ENCODE data around the gene ZNF785.
A peak's percentile ranks its signal among the peaks of the same experiment; 100 is the strongest.
"Not testable (repeated sequence)": the region's sequence is repeated elsewhere in the genome, so short reads cannot be mapped to it uniquely, and the experiment has no call there.

The ZNF785 gene

DNA sequence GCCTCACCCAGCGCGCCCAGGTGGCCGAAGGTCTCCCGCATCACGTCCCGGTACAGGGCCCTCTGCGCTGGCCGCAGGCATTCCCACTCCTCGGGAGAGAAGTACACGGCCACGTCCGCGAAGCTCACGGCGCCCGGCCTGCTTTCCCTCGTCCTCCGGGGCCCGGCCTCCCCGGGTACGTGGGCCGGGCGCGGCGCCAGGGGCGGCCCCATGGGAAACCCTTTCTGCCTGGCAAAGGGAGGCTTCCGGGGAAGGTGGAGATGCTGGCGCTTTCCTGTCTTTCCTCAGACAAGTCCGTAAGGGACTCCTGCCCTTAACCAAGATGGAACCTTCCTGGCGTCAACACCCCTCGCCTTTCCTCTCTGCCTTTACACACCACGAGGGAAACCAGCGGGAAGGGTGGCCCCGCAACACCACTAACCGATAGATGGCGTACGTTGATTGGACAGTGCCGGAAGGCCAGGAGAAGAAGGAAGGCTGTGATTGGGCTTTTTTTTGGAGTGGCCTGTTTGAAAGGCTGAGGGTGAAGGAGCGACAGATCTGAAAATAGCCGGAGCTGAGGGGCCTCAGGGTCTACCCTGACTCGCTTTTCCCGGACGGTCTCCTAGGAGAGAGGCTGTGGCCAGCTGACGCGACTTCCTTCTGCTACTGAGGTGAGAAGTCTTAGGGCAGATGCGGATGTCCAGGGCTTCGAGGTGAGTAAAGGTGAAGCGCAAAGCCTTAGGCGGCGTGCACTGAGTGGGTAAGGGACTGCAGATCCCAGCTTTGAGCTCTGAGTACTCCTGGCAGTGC lies at the start of gene ZNF785:
Gene ZNF785 (minus strand): TSS at position 298 of the 792 bp plus-strand sequence. CDS start 86 bp downstream, at position 212.
- DNase-seq: peak; percentile 82 to 90

DNA sequence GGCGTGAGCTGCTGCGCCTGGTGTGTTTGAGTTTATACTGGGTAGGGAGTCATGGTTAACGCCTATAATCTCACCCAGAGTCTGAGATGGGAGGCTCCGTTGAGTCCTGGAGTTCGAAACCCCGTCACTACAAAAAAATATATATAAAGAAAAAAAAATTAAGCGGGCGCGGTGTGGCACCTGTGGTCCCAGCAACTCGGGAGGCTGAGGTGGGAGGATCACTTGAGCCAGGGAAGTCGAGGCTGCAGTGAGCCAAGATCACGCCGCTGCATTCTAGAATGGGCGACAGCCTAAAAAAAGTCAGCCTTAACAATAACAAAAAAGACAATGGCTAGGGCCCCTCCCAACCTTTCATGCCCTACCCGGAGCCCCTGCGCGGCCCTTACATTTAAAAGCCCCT lies 48.0 kb upstream of the ZNF785 start:
- DNase-seq: no peak

DNA sequence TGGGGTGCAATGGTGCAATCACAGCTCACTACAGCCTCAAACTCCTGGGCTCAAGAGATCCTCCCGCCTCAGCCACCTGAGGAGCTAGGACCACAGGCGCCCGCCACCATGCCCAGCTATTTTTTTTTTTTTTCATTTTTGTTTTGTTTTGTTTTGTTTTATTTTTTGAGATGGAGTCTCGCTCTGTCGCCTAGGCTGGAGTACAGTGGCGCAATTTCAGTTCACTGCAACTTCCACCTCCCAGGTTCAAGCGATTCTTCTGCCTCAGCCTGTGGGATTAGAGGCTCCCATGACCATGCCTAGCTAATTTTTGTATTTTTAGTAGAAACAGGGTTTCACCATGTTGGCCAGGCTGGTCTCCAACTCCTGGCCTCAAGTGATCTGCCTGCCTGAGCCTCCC lies 47.0 kb upstream of the ZNF785 start:
- DNase-seq: not testable (repeated sequence)

DNA sequence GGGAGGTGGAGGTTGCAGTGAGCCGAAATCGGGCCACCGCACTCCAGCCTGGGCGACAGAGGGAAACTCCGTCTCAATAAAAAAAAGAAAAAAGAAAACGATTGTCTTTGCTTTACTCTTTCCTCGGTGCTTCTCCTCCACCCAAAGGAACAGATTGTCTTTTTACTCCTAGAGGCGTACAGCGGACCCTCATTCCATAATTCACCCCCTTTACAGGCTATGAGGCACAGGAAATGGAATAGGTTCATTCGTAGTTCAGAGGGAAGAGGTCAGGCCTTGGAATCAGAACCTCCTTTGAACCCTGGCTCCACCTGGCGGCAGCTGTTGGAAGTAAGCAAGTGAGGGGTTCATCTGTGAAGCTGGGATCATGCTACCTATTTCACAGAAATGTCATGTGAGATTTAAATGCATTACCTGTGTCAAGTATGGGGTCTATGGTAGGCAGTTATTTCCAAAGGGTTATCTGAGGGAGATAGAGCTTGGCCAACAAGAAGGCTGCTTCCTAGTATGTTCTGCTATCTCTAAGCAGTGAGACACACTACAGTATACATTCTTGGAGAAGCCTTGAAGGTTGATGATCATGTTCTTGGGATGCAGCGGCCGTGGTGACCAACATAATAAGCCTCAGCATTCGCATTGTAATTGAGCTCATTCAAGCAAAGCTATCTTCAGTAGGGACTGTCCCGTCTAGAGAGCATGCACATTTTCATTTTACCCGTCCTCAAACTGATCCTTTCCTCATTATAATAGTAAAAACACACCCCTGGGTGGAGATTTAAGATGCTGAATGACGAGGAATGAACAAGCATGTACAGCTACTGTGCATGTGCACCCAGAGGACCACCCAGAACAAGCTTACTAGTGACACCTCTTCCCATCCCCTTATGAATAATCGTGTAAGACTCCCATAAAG lies 43.4 kb upstream of the ZNF785 start:
- peak; percentile 45 to 76 for DNase-seq

DNA sequence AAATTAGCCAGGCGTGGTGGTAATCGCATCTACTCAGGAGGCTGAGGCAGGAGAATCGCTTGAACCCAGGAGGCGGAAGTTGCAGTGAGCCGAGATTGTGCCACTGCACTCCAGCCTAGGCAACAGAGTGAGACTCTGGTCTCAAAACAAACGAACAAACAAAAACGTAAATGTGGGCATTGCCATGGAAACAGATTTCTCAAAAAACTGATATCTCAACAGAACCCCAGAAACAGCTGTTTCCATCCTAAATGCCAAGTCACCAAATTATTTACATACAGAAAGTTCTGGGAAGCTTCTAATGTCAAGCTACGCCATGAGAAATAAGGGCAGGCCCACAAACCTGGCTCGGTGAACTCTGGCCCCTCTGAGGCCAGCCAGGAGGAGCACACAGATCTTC lies 40.7 kb upstream of the ZNF785 start:
- DNase-seq: no peak

DNA sequence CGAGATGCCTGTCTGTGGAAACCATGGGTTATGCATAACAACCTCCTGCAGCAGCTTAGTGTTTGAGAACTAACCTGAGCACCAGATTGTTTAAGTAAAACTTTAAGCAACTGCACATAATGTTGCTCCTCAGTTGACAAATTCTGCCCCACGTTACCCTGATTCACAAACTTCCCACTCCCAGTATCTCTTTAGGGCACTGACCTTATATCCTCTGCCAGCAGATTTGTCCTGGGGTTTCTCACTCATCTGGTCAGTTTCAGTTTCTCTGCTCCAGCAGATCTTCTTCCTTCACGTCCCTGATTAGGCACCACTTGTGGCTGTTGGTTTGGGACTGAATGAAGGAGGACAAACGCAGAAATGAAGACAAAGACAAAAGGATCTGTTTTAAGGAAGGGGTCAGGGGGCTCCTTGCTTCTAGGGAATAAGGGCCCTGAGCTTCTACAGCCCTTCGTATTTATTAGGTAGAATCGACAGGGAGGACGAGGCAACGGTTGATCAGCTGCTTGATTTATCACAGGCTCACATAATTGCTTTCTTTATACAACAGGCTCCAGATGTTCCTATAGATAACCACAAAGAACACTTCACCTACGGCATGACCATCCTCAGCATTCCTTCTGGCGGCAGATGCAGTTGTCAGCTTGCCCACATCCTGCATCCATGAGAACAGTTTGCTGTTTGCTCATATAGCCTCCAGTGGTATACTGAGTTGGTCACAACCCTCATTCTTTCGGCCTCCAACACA lies 38.2 kb upstream of the ZNF785 start:
- no peak for DNase-seq

DNA sequence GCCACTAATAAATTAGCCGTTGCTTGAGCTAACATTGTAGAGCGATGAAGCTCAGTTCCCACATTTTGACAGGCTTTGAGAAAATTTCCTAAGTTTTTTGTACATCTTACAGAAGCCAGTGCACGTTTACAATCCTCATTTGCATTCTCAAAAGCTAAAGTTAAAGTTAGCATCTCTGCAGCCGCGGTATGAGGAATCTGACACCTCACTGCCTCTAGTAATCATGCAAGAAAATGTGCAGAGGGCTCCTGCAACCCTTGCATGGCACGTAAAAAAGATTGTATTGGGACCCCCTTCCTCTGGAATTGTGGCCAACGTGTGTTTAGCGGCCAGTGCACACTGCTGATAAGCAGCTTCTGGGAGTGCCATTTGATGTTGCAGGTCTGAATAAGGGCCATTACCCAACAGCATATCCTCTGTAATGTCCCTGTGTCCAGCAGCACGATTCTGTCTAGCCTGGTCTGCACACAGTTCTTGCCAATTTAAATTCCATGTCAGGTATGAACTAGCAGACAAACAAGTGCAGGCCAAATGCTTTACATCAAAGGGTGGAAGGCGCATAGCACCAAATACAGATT lies 37.0 kb upstream of the ZNF785 start:
- DNase-seq: no peak

DNA sequence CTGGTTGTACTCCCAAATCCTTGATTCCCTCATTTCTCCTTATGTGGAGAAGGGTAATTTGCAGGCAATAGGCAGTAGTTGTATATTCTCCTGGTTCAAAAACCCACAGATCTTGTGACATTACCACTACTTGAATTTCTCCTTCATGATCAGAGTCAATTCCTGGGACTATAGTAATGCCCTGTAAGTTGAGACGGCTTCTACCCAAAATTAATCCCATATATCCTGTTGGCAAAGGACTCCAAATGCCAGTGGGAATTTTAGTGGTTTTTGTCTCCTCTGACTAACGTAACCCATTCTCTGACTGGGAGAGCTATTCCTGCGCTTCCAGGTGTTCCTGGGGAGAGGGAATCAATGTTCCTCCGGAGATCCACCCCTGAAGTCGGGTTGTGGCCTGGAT lies 36.3 kb upstream of the ZNF785 start:
- no peak for DNase-seq

DNA sequence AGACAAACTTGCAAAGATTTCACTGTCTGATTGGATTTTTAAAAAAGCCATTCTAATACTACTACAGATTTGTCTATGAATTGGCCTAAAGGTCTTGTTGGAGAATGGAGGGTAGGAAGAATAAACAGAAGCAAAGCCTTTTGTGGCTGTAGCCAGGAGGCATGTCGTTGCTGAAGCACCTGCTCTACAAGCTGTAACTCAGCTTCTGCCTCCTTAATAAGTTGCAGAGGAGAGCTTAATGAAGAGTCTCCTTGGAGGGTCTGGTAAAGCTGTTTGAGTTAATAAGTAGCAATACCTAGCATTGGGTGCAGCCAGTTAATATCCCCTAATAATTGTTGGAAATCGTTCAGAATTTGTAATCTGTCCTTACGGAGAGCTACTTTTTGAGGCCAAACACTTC lies 34.7 kb upstream of the ZNF785 start:
- no peak for DNase-seq

DNA sequence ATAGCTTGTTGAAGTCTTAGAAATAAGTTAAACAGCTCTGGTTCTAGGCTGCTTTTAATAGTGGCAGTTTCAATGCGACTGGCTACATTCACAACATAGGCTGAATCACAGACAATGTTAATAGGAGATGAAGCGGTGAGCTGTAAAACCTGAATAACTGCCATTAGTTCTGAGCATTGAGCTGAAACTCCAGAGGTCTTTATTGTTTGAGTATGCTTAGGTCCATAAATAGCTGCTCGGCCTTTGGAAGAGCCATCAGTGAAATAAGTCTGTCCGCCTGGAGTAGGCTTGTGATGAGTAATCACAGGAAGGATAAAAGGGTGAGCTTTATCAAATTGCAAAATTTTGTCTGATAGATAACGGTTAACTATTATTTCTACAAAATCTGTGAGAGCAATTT lies 34.1 kb upstream of the ZNF785 start:
- no peak for DNase-seq

DNA sequence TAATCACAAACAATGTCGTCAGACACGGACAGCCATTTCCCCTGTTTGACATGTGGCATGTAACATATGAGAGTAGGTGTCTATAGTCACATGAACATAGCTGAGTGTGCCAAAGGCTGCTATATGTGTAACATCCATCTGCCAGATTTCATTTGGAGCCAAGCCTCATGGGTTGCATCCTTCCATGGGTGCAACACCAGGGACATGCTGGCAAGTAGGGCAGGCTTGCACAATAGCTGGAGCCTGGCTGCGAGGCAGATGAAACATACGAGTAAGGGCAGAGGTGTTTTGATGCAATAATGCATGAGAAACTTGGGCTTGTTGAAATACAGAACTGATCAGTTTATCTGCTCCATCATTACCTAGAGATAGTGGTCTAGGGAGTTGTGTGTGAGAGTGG lies 33.7 kb upstream of the ZNF785 start:
- no peak for DNase-seq

DNA sequence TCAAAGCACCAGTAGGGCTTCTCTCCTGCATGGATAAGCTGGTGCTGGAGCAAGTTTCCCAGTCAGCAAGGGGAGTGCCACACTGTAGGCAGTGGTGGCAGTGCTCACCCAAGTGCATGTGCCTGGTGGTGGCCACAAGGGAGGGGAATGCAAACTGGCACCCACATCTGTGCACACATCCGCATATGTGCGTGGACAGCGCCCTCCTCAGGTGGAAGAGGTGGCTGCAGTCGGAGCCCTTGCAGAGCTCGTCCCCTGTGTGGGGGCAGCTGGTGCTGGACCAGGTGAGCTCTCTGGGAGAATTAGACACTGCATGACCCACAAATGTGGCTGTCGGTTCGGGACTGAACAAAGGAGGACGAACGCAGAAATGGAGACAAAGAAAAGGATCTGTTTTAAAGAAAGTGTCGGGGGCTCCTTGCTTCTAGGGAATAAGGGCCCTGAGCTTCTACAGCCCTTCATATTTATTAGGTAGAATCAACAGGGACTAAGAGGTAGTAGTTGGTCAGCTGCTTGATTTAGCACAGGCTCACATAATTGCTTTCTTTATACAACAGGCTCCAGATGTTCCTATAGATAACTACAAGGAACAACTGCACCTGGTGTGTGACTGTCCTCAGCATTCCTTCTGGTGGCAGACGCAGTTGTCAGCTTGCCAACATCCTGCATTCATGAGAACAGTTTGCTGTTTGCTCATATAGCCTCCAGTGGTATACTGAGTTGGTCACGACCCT lies 30.0 kb upstream of the ZNF785 start:
- peak; percentile 44 to 83 for DNase-seq

DNA sequence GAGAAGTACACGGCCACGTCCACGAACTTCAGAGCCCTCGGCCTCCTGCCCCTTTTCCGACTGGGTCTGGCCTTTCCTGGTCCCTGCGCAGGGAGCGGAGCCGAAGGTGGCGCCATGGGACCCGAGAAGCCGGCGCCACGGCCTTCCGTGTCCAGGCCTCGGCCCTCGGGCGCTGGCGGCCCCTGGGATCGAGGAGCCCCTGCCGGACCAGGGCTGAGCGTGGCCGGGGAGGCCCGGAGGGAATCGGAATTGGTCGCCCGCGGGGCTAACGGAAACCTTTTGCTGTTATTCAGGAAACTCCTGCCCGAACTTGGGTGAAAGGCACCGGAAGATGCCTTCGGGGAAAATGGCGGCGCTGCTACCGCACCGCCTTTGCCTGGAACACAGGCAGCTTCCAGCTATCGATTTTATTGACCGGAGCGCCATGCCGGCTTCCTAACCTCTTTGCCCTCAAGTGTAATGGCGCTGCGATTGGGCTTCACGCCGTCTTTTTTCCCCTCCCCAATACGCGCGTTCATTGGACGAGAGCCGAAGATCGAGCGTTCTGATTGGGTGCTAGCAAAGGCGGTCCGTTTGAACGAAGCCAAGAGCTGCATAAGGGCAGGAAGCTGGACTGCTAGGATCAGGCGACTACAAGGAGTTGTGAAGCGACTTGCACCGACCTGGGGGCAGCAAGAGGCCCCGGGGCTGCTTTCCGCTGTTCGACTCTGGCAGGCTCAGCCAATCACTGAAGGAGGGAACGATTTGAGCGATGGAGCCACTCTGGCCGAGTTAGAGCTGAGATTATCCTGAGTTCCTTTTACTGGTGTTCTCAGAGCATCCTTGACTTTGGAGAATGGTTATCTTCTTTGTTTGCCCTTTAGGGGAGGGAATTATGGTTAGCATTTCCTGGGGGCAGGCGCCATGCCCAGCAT lies 24.7 kb upstream of the ZNF785 start, which contains the start of gene ZNF689:
Gene ZNF689 (minus strand): TSS at position 464 of the 914 bp plus-strand sequence. CDS start 348 bp downstream, at position 116.
- peak; percentile 88 to 95 for DNase-seq

DNA sequence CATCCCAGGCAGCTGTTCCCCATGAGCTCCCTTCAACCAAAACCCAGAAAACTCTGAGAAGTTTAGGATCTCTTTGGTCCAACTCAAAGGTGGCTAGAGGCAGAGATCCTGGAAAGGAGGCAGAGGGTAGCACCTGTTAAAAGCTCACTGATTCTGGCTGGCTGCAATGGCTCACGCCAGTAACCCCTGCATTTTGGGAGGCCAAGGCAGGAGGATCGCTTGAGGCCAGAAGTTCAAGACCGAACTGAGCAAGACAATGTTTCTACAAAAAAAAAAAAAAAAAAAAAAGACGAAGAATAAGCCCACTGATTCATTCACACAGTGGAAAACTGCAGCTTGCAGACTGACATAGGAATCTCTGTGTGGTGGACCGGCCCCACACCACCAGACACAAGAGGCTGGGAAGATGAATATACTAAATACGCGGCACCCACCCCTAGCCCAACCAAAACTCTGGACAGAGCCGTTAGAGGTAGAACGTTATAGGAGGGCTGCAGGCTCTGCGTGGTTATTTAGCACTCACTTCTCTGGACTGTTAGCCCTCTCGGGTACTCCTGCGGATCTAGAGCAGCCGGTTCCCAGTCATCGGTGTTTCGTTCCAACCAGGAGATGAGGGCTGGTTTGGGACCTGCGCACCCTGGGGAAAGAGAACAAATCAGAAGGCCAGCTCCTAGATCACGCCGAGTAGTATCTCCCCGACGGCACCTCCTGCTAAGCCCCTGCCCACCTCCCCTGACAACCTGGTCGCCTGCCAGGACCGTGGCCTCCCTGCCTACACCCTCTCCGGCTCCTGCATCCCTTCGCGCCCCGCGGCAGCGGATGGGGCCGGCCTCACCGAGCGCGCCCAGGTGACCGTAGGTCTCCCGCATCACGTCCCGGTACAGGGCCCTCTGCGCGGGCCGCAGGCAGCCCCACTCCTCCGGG lies 23.8 kb upstream of the ZNF785 start:
- peak; percentile 17 to 37 for DNase-seq

DNA sequence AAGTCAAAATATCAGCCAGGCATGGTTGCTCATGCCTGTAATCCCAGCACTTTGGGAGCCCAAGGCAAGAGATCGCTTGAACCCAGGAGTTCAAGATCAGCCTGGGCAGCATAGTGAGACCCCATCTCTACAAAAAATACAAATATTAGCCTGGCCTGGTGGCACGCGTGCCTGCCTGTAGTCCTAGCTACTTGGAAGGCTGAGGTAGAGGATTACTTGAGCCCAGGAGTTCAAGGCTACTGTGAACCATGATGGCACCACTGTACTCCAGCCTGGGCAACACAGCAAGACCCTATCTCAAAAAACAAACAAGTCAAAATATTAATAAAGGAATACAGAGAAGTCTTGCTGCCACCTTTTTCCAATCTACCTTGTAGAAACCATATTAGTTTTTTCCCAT lies 20.5 kb upstream of the ZNF785 start:
- no peak for DNase-seq

DNA sequence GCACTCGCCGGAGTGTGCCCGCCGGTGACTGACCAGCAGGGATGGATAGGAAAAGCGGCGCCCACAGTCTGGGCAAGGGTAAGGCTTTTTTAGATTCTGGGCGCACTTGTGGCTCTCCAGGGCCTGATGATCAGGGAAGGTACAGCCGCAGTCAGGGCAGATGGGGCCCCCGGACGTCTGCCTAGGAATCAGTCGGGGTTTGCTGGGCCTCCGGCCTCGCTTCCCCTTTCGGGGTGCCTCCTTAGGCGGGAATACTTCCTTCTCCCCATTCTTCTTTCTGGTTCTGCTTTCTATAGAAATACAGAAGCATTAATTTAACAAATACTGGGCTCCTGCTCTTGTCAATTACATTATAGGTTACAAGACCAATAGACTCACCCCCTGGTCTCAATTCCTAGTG lies 19.7 kb upstream of the ZNF785 start:
- no peak for DNase-seq

DNA sequence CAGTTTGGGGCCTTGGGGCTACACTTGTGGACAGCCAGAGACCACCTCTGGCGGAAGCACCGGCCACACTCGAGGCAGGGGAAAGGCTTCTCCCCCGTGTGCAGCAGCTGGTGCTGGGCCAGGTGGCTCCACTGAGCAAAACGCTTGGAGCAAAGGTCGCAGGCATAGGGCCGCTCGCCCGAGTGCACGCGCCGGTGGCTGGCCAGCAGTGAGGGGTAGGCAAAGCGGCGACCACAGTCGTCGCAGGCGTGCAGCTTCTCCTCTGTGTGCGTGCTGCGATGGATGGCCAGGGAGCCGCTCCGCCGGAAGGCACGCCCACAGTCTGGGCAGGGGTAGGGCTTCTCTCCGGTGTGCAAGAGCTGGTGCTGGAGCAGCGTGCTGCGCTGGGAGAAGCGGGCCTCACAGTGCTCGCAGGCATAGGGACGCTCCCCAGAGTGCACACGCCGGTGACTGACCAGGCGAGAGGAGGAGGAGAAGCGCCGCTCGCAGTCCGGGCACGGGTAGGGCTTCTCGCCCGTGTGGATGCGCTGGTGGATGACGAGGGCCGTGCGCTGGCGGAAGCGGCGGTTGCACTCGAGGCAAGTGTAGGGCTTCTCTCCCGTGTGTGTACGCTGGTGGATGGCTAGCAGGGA lies 18.9 kb upstream of the ZNF785 start:
- DNase-seq: no peak

DNA sequence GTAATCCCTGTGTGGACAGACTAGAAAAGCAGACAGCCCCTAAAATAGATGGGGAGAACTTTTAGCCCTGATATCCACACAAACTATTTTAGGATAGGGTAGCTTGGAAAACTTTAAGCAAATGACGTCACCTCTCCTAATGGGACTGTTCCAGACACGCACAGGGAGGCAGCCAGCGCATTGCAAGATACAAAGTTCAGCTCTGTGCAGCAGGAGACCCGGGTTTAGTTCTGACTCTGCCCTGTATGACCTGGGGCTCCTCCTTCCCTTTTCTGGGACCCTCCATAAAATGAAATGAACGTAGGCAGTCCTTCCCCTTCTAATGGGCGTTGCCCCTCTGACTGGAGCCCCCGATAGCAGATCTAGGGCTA lies 18.4 kb upstream of the ZNF785 start:
- DNase-seq: no peak

DNA sequence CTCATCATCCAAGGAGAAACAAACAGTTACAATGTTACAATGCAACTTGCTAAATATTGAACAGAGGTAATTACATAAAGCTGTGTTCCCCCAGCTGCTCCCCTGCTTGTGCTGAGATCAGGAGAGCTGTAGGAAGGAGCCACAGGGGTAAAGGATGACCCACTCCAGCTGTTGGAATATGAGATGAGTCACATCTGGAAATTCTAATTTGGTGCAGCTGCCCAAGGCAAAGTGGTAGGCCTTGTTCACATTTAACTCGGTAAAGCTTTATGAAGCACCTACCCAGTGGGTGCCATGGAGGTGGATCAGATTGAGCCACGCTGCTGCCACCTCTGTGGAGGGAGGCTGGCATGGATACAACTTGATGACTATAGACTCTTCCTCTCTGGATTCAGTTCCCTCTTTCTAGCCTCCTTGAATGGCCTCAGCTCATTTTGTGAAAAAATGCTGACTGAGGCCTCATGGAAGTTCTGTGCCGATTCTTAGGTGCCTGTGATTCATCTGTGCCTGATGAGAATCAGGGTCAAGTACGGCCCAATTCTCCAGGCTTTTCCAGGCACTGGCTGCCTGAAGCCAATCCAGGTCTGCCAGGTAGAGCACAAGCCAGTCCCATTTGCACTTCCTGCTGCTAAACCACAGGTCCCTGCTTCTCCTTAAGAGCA lies 17.2 kb upstream of the ZNF785 start:
- DNase-seq: no peak
